WTC11 (cell line): ENCODE measurements around the gene LDLRAD4. TPM values are rescaled to one million over a fixed set of nuclear protein-coding genes. Genes with fewer than 3 reads are reported as not detected.

Experiments
- ATAC-seq: fragments of 200-7000 bp; cut with Tn5 transposase; 2 replicates; pipeline ENCODE4 v1.10.0; 2021; ENCODE audit warnings: mild to moderate bottlenecking, moderate library complexity
- CTCF ChIA-PET: fragments of 300-600 bp; sonication (Branson Sonifier 250); formaldehyde crosslinking; loops from one replicate; lab custom pipeline; 2021; ENCODE audit warnings: antibody characterized with exemption; lab: Charles Lee
- POLR2A ChIA-PET: fragments of 350-600 bp; sonication (Branson Sonifier 250); formaldehyde crosslinking; loops from one replicate; lab custom pipeline; 2021; ENCODE audit warnings: antibody characterized with exemption; lab: Charles Lee
- DNase-seq: peaks from one replicate; pipeline ENCODE4 v3.0.0; 2021; ENCODE audit warnings: low spot score
- H3K27ac Mint-ChIP-seq: 2 replicates; pipeline ENCODE4 v1.8.0; 2021; ENCODE audit warnings: mixed read lengths
- H3K27me3 Mint-ChIP-seq: 2 replicates; pipeline ENCODE4 v1.8.0; 2021; ENCODE audit warnings: low read depth, mild to moderate bottlenecking, moderate library complexity, mixed read lengths
- H3K36me3 Mint-ChIP-seq: 2 replicates; pipeline ENCODE4 v1.8.0; 2021; ENCODE audit warnings: mixed read lengths
- H3K4me1 Mint-ChIP-seq: 2 replicates; pipeline ENCODE4 v1.8.0; 2022; ENCODE audit warnings: mixed read lengths
- H3K4me3 Mint-ChIP-seq: 2 replicates; pipeline ENCODE4 v1.8.0; 2021; ENCODE audit warnings: mild to moderate bottlenecking, moderate library complexity, mixed read lengths
- H3K9me3 Mint-ChIP-seq: 2 replicates; pipeline ENCODE4 v1.8.0; 2021; ENCODE audit warnings: mixed read lengths
- AFF4 ChIP-seq: sonication (generic); formaldehyde crosslinking; IDR thresholded peaks from 2 replicates; pipeline ENCODE4 v1.8.1; 2023; ENCODE audit warnings: mild to moderate bottlenecking, missing genetic modification reagents, borderline replicate concordance
- CBFB ChIP-seq: sonication (generic); formaldehyde crosslinking; IDR thresholded peaks from 2 replicates; pipeline ENCODE4 v1.8.1; 2022; ENCODE audit warnings: mild to moderate bottlenecking, low read depth, missing genetic modification reagents
- CTCF ChIP-seq: fragments of 200-600 bp; IDR thresholded peaks from 2 replicates; pipeline ENCODE4 v1.8.0; 2022; ENCODE audit warnings: antibody characterized with exemption
- EMX1 ChIP-seq: fragments of 250-450 bp; sonication (Bioruptor Pico); IDR thresholded peaks from 2 replicates; pipeline ENCODE4 v1.8.0; 2021; ENCODE audit warnings: mild to moderate bottlenecking
- FOXP4 ChIP-seq: sonication (generic); formaldehyde crosslinking; IDR thresholded peaks from 2 replicates; pipeline ENCODE4 v1.8.0; 2022; ENCODE audit warnings: mild to moderate bottlenecking, missing genetic modification reagents
- GABPB1 ChIP-seq: sonication (generic); formaldehyde crosslinking; IDR thresholded peaks from 2 replicates; pipeline ENCODE4 v1.8.1; 2023; ENCODE audit warnings: mild to moderate bottlenecking, missing genetic modification reagents
- SOX15 ChIP-seq: fragments of 250-450 bp; sonication (Bioruptor Pico); IDR thresholded peaks from 2 replicates; pipeline ENCODE4 v1.9.0; 2021; ENCODE audit warnings: mild to moderate bottlenecking
- ZNF425 ChIP-seq: fragments of 250-450 bp; sonication (Bioruptor Pico); conservative IDR thresholded peaks from 2 replicates; pipeline ENCODE4 v1.9.0; 2021; ENCODE audit warnings: mild to moderate bottlenecking
- total RNA-seq: library from RNA; stranded (reverse); gene quantifications from 3 replicates; pipeline ENCODE4 v1.2.3, GENCODE V29; 2021
- TF ChIP-seq, protein P1 (sequence below): fragments of 250-450 bp; sonication (Bioruptor Pico); IDR thresholded peaks from 2 replicates; pipeline ENCODE4 v1.8.0; 2021; ENCODE audit warnings: mild to moderate bottlenecking
- TF ChIP-seq, protein P2 (sequence below): sonication (generic); formaldehyde crosslinking; IDR thresholded peaks from 2 replicates; pipeline ENCODE4 v1.8.1; 2023; ENCODE audit warnings: mild to moderate bottlenecking, missing genetic modification reagents
- TF ChIP-seq, protein P3 (sequence below): sonication (generic); formaldehyde crosslinking; conservative IDR thresholded peaks from 2 replicates; pipeline ENCODE4 v1.8.1; 2023; ENCODE audit warnings: mild to moderate bottlenecking, low read depth, missing genetic modification reagents, moderate library complexity
- TF ChIP-seq, protein P4 (sequence below): sonication (generic); formaldehyde crosslinking; IDR thresholded peaks from 2 replicates; pipeline ENCODE4 v1.8.1; 2022; ENCODE audit warnings: missing genetic modification reagents, borderline replicate concordance
- TF ChIP-seq, protein P5 (sequence below): sonication (generic); formaldehyde crosslinking; IDR thresholded peaks from 2 replicates; pipeline ENCODE4 v1.8.1; 2022; ENCODE audit warnings: mild to moderate bottlenecking, moderate library complexity, missing genetic modification reagents
- TF ChIP-seq, protein P6 (sequence below): sonication (generic); formaldehyde crosslinking; IDR thresholded peaks from 2 replicates; pipeline ENCODE4 v1.8.1; 2022; ENCODE audit warnings: low read depth, mild to moderate bottlenecking, moderate library complexity, missing genetic modification reagents, borderline replicate concordance

The LDLRAD4 gene
- total RNA-seq, 1 experiment from 2014 or later, result 6.2 TPM

DNA sequence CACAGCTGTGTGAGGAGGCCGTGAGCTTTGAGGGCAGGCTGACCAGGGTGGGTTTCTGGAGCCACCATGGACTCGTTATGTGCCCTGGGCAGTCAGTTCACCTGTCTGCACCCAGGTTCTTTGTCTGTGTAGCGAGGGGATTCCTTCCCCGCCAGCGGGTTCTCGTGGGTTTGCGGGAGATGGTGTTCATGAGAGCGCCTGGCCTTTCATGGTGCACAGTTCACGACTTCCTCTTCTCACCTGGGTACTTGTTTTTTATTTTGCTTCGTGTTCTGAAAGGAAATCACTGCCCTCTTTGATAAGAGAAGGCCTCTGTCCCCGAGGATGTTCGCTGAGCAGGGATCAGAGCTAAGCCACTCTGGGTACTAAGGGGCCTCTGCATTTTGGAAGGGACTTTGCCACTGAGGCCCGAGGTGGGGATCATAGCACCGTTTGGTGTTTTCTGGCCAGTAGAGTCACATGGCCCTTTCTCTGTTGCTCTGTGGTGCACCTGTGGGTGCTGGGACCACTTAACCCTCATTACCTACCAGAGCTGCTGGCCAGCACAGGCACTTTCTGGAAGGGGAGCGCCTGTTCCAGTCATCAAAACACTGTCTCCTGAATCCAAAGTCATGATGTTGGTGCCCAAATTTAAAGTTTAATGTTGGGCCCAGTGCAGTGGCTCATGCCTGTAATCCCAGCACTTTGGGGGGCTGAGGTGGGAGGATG is 78.5 kb downstream of the LDLRAD4 start (continued):
- TF ChIP-seq, protein P1, sequence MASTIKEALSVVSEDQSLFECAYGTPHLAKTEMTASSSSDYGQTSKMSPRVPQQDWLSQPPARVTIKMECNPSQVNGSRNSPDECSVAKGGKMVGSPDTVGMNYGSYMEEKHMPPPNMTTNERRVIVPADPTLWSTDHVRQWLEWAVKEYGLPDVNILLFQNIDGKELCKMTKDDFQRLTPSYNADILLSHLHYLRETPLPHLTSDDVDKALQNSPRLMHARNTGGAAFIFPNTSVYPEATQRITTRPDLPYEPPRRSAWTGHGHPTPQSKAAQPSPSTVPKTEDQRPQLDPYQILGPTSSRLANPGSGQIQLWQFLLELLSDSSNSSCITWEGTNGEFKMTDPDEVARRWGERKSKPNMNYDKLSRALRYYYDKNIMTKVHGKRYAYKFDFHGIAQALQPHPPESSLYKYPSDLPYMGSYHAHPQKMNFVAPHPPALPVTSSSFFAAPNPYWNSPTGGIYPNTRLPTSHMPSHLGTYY, result no peak
- no peak for TF ChIP-seq EMX1 (CRISPR knock-in tag)

DNA sequence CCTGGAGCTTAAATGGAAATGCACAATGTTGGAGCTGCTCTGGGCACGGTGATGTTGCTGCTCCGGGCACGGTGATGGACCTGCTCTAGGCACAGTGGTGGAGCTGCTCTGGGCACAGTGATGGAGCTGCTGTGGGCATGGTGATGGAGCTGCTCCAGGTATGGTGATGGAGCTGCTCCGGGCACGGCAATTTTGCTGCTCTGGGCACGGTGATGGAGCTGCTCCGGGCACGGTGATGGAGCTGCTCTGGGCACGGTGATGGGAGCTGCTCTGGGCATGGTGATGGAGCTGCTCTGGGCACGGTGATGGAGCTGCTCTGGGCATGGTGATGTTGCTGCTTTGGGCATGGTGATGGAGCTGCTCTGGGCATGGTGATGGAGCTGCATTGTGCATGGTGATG is 79.7 kb downstream of the LDLRAD4 start:
- no peak for DNase-seq
- no peak for ATAC-seq
- Mint-ChIP-seq H3K4me3 (no peak overlapping the region), H3K27me3 (no peaks in the 10 kb centered on the region), H3K4me1 (peaks cover 12% of the 10 kb centered on the region), H3K27ac (no peak overlapping the region), H3K9me3 (no peaks in the 10 kb centered on the region), H3K36me3 (no peaks in the 10 kb centered on the region)
- POLR2A ChIA-PET, result no interaction called here
- CTCF ChIA-PET, result interaction anchor here (1.1 to 1.4 kb wide), 2 partner anchors 15 to 66 kb away, joined by 3 read pairs; no protein-coding TSS in a partner anchor
- TF ChIP-seq, protein P2, sequence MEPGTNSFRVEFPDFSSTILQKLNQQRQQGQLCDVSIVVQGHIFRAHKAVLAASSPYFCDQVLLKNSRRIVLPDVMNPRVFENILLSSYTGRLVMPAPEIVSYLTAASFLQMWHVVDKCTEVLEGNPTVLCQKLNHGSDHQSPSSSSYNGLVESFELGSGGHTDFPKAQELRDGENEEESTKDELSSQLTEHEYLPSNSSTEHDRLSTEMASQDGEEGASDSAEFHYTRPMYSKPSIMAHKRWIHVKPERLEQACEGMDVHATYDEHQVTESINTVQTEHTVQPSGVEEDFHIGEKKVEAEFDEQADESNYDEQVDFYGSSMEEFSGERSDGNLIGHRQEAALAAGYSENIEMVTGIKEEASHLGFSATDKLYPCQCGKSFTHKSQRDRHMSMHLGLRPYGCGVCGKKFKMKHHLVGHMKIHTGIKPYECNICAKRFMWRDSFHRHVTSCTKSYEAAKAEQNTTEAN, result no peak
- TF ChIP-seq FOXP4 (no peak), CBFB (CRISPR knock-in tag) (no peak), CTCF (no peak), GABPB1 (CRISPR knock-in tag) (no peak), AFF4 (no peak), SOX15 (CRISPR knock-in tag) (no peak), ZNF425 (CRISPR knock-in tag) (no peak)
- TF ChIP-seq, protein P3, sequence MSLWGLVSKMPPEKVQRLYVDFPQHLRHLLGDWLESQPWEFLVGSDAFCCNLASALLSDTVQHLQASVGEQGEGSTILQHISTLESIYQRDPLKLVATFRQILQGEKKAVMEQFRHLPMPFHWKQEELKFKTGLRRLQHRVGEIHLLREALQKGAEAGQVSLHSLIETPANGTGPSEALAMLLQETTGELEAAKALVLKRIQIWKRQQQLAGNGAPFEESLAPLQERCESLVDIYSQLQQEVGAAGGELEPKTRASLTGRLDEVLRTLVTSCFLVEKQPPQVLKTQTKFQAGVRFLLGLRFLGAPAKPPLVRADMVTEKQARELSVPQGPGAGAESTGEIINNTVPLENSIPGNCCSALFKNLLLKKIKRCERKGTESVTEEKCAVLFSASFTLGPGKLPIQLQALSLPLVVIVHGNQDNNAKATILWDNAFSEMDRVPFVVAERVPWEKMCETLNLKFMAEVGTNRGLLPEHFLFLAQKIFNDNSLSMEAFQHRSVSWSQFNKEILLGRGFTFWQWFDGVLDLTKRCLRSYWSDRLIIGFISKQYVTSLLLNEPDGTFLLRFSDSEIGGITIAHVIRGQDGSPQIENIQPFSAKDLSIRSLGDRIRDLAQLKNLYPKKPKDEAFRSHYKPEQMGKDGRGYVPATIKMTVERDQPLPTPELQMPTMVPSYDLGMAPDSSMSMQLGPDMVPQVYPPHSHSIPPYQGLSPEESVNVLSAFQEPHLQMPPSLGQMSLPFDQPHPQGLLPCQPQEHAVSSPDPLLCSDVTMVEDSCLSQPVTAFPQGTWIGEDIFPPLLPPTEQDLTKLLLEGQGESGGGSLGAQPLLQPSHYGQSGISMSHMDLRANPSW, result no peak
- TF ChIP-seq, protein P4, sequence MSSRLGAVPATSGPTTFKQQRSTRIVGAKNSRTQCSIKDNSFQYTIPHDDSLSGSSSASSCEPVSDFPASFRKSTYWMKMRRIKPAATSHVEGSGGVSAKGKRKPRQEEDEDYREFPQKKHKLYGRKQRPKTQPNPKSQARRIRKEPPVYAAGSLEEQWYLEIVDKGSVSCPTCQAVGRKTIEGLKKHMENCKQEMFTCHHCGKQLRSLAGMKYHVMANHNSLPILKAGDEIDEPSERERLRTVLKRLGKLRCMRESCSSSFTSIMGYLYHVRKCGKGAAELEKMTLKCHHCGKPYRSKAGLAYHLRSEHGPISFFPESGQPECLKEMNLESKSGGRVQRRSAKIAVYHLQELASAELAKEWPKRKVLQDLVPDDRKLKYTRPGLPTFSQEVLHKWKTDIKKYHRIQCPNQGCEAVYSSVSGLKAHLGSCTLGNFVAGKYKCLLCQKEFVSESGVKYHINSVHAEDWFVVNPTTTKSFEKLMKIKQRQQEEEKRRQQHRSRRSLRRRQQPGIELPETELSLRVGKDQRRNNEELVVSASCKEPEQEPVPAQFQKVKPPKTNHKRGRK (CRISPR knock-in tag), result no peak
- TF ChIP-seq, protein P5, sequence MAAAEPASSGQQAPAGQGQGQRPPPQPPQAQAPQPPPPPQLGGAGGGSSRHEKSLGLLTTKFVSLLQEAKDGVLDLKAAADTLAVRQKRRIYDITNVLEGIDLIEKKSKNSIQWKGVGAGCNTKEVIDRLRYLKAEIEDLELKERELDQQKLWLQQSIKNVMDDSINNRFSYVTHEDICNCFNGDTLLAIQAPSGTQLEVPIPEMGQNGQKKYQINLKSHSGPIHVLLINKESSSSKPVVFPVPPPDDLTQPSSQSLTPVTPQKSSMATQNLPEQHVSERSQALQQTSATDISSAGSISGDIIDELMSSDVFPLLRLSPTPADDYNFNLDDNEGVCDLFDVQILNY (CRISPR knock-in tag), result no peak
- TF ChIP-seq, protein P6, sequence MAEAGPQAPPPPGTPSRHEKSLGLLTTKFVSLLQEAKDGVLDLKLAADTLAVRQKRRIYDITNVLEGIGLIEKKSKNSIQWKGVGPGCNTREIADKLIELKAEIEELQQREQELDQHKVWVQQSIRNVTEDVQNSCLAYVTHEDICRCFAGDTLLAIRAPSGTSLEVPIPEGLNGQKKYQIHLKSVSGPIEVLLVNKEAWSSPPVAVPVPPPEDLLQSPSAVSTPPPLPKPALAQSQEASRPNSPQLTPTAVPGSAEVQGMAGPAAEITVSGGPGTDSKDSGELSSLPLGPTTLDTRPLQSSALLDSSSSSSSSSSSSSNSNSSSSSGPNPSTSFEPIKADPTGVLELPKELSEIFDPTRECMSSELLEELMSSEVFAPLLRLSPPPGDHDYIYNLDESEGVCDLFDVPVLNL, result no peak
